Measurements from ENCODE around the gene KCTD13.

DNA sequence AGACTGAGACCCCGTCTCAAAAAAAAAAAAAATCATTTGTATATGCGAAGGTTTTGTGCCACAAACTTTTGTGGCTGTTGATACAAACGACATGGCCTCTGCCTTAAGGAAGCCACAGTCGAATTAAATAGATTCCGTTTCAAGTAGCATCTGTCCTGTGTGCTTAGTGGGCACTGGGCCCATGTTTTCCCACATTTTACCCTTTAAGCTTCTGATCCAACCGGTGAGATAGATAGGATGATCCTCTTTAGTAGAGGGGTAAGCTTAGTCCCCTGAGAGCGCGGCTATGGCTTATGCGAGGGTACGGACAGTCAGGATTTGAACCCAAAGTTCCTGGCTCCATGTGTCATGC lies 35.1 kb upstream of the KCTD13 start:
- TF ChIP-seq POLR2A (IDR thresholded peaks at IDR 0.05; ENCODE audit: low read length), result no peak
- no peak for TF ChIP-seq GATA1 (IDR thresholded peaks at IDR 0.05; ENCODE audit: low read depth, low read length)
